Measurements from ENCODE around the gene PHF12. TPM values are rescaled to one million over a fixed set of nuclear protein-coding genes. Genes with fewer than 3 reads are reported as not detected.
"Not testable (repeated sequence)": the region's sequence is repeated elsewhere in the genome, so short reads cannot be mapped to it uniquely, and the experiment has no call there.

PHF12 gene
- total RNA-seq, 2 donors from 2014 or later = 164 to 174 TPM

DNA sequence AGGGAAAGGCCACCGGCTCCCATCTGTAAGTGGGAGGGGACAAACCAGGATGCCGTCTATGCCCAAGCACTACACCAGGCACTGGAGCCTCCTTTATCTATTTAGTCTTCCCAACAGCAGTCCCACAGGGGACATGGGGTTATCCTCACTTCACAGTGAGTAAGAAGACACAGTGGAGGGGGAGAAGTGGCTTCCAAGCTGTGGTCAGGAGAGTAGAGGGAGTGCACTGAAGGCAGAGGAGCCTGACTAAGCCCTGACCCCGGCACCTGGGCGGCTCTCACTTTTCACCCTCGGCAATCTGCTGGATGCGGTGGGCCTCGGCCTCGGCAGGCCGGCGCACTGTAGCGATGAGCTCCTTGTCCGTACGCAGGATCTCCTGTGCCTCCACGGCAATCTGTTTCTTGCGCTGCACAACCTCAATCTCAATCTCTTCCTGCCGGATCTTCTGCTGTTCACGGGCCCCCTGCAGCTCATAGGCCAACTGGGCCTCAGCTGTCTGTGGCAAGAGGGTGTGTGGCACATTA is 69.7 kb downstream of the PHF12 start:
- H3K27me3 Mint-ChIP-seq = no peaks in the 10 kb centered on the region
- peaks cover 14% of the 10 kb centered on the region for H3K36me3 Mint-ChIP-seq (ENCODE audit: low read depth)
- DNase-seq (no peak), ATAC-seq (no peak)
- no peak overlapping the region for H3K27ac Mint-ChIP-seq
- no peak overlapping the region for H3K4me3 Mint-ChIP-seq
- H3K4me1 Mint-ChIP-seq = peaks cover 13% of the 10 kb centered on the region
- H3K9me3 ChIP-seq (ENCODE audit: control insufficient read depth, low read length, poor library complexity, severe bottlenecking) = no peaks in the 10 kb centered on the region

- H3K27ac Mint-ChIP-seq = no peak overlapping the region
- no peaks in the 10 kb centered on the region for H3K27me3 Mint-ChIP-seq
- H3K4me1 Mint-ChIP-seq = peaks cover 13% of the 10 kb centered on the region
- H3K36me3 Mint-ChIP-seq (ENCODE audit: low read depth) = peaks cover 14% of the 10 kb centered on the region
- ATAC-seq (no peak), DNase-seq (no peak)
- no peak overlapping the region for H3K4me3 Mint-ChIP-seq
- H3K9me3 ChIP-seq (ENCODE audit: control insufficient read depth, low read length, poor library complexity, severe bottlenecking) = no peaks in the 10 kb centered on the region
Observed at GRCh38 chr17:28880572-28880945, 70.8 kb downstream of the PHF12 start.

GRCh38 chr17:28879886-28880571 is 71.3 kb downstream of the PHF12 start:
- no peak overlapping the region for H3K27ac Mint-ChIP-seq
- no peaks in the 10 kb centered on the region for H3K27me3 Mint-ChIP-seq

GRCh38 chr17:28878981-28879380 is 72.3 kb downstream of the PHF12 start:
- ATAC-seq (no peak), DNase-seq (no peak)
- Mint-ChIP-seq H3K4me3 (no peak overlapping the region), H3K27me3 (no peaks in the 10 kb centered on the region), H3K27ac (no peak overlapping the region), H3K36me3 (ENCODE audit: low read depth) (peaks cover 12% of the 10 kb centered on the region), H3K4me1 (peaks cover 6% of the 10 kb centered on the region)
- no peaks in the 10 kb centered on the region for H3K9me3 ChIP-seq (ENCODE audit: control insufficient read depth, low read length, poor library complexity, severe bottlenecking)

More at GRCh38 chr17:28879886-28880571, 71.3 kb downstream of the PHF12 start:
- no peaks in the 10 kb centered on the region for H3K9me3 ChIP-seq (ENCODE audit: control insufficient read depth, low read length, poor library complexity, severe bottlenecking)
- H3K36me3 Mint-ChIP-seq (ENCODE audit: low read depth) = peaks cover 13% of the 10 kb centered on the region
- ATAC-seq (no peak), DNase-seq (no peak)
- peaks cover 9% of the 10 kb centered on the region for H3K4me1 Mint-ChIP-seq
- H3K4me3 Mint-ChIP-seq = peak overlapping the region; percentile 19

- peaks cover 6% of the 10 kb centered on the region for H3K4me1 Mint-ChIP-seq
- no peaks in the 10 kb centered on the region for H3K27me3 Mint-ChIP-seq
- H3K27ac Mint-ChIP-seq = no peak overlapping the region
- H3K9me3 ChIP-seq (ENCODE audit: control insufficient read depth, low read length, poor library complexity, severe bottlenecking) = no peaks in the 10 kb centered on the region
- ATAC-seq (no peak), DNase-seq (no peak)
- H3K36me3 Mint-ChIP-seq (ENCODE audit: low read depth) = peaks cover 12% of the 10 kb centered on the region
- no peak overlapping the region for H3K4me3 Mint-ChIP-seq
Observed at GRCh38 chr17:28878158-28878910, 73.0 kb downstream of the PHF12 start.

- H3K9me3 ChIP-seq (ENCODE audit: control insufficient read depth, low read length, poor library complexity, severe bottlenecking); DNase-seq; ATAC-seq; H3K27ac Mint-ChIP-seq; H3K4me1 Mint-ChIP-seq; H3K4me3 Mint-ChIP-seq; H3K27me3 Mint-ChIP-seq: not testable (repeated sequence)
- peaks cover 12% of the 10 kb centered on the region for H3K36me3 Mint-ChIP-seq (ENCODE audit: low read depth)
Observed at GRCh38 chr17:28877150-28877711, 74.1 kb downstream of the PHF12 start.

DNA sequence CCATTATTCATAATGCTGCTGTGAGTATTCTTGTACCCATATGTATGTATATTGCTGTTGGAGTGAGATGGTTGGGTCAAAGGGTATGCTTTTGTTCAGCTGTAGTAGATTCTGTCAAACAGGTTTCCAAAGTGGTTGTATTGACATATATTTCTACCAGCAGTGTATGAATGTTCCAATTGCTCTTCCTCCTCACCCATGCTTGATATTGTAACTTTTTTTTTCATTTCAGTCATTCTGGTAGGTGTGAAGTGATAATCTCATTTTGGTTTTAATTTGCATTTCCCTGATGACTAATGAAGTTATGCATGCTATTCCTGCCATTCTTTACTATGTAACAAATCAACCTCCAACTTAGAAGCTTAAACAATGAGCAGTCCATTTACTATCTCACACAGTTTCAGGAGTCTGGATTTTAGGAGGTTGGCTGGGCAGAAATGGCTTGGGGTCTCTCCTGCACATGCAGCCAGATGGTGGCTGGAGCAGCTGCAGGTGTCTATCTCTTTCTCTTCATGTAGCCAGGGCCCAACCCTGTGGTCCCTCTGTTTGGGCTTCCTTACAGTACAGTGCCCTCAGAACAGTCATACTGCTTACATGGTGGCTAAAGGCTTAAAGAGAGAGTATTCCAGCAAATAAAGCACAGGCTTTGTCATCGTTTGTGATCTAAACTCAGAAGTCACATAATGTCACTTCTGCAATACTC is 75.3 kb downstream of the PHF12 start:
- H3K4me1 Mint-ChIP-seq = peaks cover 10% of the 10 kb centered on the region
- no peaks in the 10 kb centered on the region for H3K9me3 ChIP-seq (ENCODE audit: control insufficient read depth, low read length, poor library complexity, severe bottlenecking)
- DNase-seq (no peak), ATAC-seq (no peak)
- H3K4me3 Mint-ChIP-seq = no peak overlapping the region
- no peaks in the 10 kb centered on the region for H3K27me3 Mint-ChIP-seq
- H3K27ac Mint-ChIP-seq = no peak overlapping the region
- H3K36me3 Mint-ChIP-seq (ENCODE audit: low read depth) = peaks cover 10% of the 10 kb centered on the region

DNA sequence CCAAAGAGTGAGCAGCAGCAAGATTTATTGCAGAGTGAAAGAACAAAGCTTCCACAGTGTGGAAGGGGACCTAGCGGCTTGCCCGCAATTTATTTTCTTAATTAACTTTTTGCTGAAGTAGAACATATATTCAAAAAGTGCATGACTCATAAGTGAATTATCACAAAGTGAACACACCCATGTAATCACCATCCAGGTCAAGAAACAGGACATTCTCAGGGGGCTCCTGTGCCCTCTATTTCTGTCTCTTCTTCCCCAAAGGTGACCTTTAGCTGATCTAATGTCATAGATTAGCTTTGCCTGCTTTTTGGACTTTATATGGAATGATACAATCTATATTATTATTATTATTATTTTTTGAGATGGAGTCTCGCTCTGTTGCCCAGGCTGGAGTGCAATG is 76.6 kb downstream of the PHF12 start:
- no peak overlapping the region for H3K27ac Mint-ChIP-seq

DNA sequence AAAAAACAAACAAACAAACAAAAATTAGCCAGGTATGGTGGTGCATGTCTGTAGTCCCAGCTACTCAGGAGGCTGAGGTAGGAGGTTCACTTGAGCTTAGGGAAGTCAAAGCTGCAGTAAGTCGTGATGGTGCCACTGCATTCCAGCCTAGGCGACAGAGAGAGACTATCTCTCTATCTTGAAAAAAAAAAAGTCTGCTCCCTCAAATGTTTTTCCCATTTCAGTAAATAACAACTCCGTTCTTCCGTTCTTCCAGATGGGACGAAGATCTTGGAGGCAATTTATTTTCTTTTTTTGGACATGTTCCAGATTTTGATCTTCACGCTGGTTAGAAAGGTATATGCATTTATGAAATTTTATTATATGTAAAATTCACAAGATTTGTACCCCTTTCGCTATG is 77.5 kb downstream of the PHF12 start:
- Mint-ChIP-seq H3K36me3 (ENCODE audit: low read depth) (peaks cover 6% of the 10 kb centered on the region), H3K27ac (peak overlapping the region; percentile 71), H3K4me1 (peaks cover 8% of the 10 kb centered on the region), H3K4me3 (no peak overlapping the region), H3K27me3 (no peaks in the 10 kb centered on the region)
- no peak for ATAC-seq
- DNase-seq = no peak
- H3K9me3 ChIP-seq (ENCODE audit: control insufficient read depth, low read length, poor library complexity, severe bottlenecking) = no peaks in the 10 kb centered on the region

More for the DNA sequence above, 76.6 kb downstream of the PHF12 start:
- no peaks in the 10 kb centered on the region for H3K9me3 ChIP-seq (ENCODE audit: control insufficient read depth, low read length, poor library complexity, severe bottlenecking)
- ATAC-seq (no peak), DNase-seq (no peak)
- Mint-ChIP-seq H3K36me3 (ENCODE audit: low read depth) (peaks cover 6% of the 10 kb centered on the region), H3K4me3 (no peak overlapping the region), H3K4me1 (peaks cover 8% of the 10 kb centered on the region), H3K27me3 (no peaks in the 10 kb centered on the region)

DNA sequence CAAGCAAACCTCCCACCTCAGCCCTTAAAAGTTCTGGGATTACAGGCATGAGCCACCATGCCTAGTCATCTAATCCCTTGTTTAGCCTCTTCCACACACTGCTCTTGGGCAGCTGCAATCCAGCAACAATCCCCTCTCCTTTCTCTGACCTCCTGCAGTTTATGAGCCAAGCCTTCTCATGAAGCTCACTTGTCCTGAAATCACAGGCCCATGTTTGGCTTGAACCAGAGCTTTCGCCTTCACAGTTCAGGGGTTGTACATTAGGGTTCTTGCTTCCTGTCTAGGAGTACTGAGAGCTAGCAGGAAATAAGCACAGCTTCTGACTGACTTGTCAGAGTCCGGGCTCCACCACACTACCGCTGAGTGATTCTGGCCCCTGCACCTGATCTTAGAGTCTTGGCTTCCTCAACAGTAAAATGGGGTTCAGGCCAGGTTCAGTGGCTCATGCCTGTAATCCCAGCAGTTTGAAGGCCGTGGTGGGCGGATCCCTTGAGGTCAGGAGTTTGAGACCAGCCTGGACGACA is 80.2 kb downstream of the PHF12 start:
- ATAC-seq (peak; percentile 97), DNase-seq (no peak)
- H3K9me3 ChIP-seq (ENCODE audit: control insufficient read depth, low read length, poor library complexity, severe bottlenecking) = no peaks in the 10 kb centered on the region
- Mint-ChIP-seq H3K27ac (peak overlapping the region; percentile 94), H3K27me3 (no peaks in the 10 kb centered on the region), H3K4me3 (no peak overlapping the region), H3K36me3 (ENCODE audit: low read depth) (no peaks in the 10 kb centered on the region), H3K4me1 (peaks cover 6% of the 10 kb centered on the region)

DNA sequence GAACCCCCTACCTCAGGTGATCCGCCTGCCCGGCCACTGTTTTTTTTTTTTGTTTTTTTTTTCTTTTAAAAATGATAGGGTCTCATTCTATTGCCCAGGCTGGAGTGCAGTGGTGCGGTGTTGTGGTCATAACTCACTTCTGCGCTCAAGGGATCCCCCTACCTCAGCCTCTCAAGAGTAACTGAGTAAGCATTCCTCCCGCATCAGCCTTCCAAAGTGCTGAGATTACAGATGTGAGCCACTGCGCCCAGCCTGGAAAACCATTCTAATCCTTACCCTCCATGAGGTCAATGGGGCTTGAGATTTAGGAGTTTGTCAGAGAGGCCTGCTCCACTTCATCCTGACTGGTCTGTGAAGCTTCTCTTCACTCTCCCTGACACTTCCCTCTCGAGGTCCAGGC is 84.0 kb downstream of the PHF12 start:
- H3K4me1 Mint-ChIP-seq = peaks cover 8% of the 10 kb centered on the region
- ATAC-seq = no peak
- no peaks in the 10 kb centered on the region for H3K27me3 Mint-ChIP-seq
- H3K9me3 ChIP-seq (ENCODE audit: control insufficient read depth, low read length, poor library complexity, severe bottlenecking) = no peaks in the 10 kb centered on the region
- no peak for DNase-seq
- no peak overlapping the region for H3K4me3 Mint-ChIP-seq
- H3K27ac Mint-ChIP-seq = no peak overlapping the region
- H3K36me3 Mint-ChIP-seq (ENCODE audit: low read depth) = no peaks in the 10 kb centered on the region

DNA sequence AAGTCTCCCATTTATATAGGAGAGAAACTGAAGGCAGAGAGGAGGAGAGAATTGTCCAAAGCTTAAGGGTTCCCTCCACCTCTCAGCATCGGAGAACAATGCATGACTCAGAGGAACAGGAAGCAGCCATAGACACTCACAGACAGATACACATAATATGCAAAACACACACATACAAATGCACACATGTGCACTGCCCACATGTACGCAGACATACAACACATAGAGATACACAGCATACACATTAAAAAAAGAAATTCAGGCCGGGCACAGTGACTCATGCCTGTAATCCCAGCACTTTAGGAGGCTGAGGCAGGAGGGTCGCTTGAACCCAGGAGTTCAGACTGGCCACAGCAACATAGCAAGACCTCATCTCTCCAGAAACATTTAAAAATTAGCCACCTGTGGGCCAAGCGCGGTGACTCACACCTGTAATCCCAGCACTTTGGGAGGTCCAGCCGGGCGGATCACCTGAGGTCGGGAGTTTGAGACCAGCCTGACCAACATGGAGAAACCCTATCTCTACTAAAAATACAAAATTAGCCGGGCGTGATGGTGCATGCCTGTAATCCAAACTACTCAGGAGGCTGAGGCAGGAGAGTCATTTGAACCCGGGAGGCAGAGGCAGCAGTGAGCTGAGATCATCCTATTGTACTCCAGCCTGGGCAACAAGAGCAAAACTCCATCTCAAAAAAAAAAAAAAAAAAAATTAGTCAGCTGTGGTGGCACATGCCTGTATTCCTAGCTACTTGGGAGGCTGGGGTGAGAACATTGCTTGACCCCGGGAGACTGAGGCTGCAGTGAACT is 85.2 kb downstream of the PHF12 start:
- Mint-ChIP-seq H3K27me3 (no peaks in the 10 kb centered on the region), H3K4me1 (peaks cover 9% of the 10 kb centered on the region), H3K27ac (peak overlapping the region; percentile 8)

More for the DNA sequence above, 85.2 kb downstream of the PHF12 start:
- H3K9me3 ChIP-seq (ENCODE audit: control insufficient read depth, low read length, poor library complexity, severe bottlenecking) = no peaks in the 10 kb centered on the region
- Mint-ChIP-seq H3K4me3 (no peak overlapping the region), H3K36me3 (ENCODE audit: low read depth) (no peaks in the 10 kb centered on the region)
- no peak for ATAC-seq
- DNase-seq = no peak
